Spleen (tissue), 7 donors: ENCODE data around the gene PEF1.

Source experiments
- CTCF ChIP-seq, 11 experiments: fragments of 200-600 bp in 7 of 11; fragments of 450-650 bp in 4 of 11; sonication (generic) in 4 of 11; IDR thresholded peaks in 8 of 11; conservative IDR thresholded peaks in 3 of 11; 1 replicate in 7 of 11; 2 replicates in 4 of 11; pipeline versions ENCODE4 v1.4.0 to v1.8.0; 2016 to 2021; ENCODE audit warnings: antibody characterized with exemption in 11 of 11, inconsistent platforms in 4 of 11, mild to moderate bottlenecking in 1 of 11
- POLR2A ChIP-seq, 3 donors: fragments of 450-650 bp; IDR thresholded peaks; one replicate each; pipeline ENCODE4 v1.5.1; 2017; ENCODE audit warnings: antibody characterized with exemption in 3 of 3, mild to moderate bottlenecking in 1 of 3
- donor health status: DM: no; HTN: no; CAD: no; lungs with moderate emphysema.
- donor health status: DM: no; HTN: no; CAD: no.
- donor health status: DM: no; HTN: no; CAD: no.

GRCh38 chr1:31591425-31592093, 53.1 kb downstream of the PEF1 start:
- no peak for TF ChIP-seq CTCF (IDR thresholded peaks at IDR 0.05 in 8 of 11, conservative IDR thresholded peaks at IDR 0.05 in 3 of 11)
- no peak for TF ChIP-seq POLR2A (IDR thresholded peaks at IDR 0.05)
